GM04504 (cell line): ENCODE data around the gene SMYD3.

ENCODE experiments used
- DNase-seq: peaks from one replicate; pipeline ENCODE4 v3.0.0-alpha.2; 2012; ENCODE audit warnings: low read depth

The SMYD3 gene

GRCh38 chr1:246306415-246307037 lies 200.6 kb downstream of the SMYD3 start:
- DNase-seq: no peak

- no peak for DNase-seq
These were observed 202.4 kb downstream of the SMYD3 start for GRCh38 chr1:246304484-246305259.

DNA sequence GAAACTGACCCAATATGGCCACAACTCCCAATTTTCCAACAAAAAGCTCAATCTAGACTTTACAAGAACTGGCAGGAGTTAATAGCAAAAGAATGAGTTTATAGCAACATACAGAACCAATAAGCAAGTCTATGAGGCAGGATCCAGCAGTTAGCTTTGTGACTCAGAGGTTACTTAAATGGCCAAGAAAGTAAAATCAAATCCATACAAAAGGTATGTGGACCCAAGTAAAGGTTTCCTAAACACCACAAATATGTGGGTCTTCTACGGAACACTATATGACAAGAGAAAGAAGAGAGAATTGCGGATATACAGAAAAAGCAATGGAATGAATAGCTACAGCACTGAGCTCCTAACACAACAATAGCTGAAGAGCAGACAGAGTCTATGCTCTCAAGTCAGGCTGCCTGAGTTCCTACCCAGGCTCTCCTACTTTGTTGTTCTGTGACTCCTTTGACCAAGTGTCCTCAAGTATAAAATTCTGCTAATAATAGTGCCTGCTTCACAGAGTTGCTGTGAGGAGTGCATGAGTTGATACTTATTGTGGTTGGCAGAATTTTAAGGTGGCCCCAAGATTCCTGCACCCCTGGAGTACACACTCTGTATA lies 204.3 kb downstream of the SMYD3 start:
- no peak for DNase-seq

DNA sequence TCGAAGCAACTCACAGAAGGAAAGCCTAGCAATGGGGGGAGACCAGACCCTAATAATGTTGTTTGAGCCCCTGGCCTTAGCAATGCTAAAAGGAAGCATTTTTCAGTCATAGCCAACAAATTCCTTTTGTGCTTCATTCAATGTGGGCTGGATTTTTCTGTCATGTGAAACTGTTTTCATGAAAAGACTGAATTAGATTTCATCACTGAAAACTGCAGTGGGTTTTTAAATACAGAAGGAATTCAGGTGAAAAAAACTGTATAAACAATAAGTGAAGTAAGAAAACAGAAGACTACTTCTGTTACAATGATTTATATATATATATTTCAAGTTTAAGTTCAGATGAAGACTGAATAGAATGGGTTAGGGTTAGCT lies 204.8 kb downstream of the SMYD3 start:
- DNase-seq: no peak

- DNase-seq: no peak
These were observed 205.4 kb downstream of the SMYD3 start for GRCh38 chr1:246301553-246302250.

DNA sequence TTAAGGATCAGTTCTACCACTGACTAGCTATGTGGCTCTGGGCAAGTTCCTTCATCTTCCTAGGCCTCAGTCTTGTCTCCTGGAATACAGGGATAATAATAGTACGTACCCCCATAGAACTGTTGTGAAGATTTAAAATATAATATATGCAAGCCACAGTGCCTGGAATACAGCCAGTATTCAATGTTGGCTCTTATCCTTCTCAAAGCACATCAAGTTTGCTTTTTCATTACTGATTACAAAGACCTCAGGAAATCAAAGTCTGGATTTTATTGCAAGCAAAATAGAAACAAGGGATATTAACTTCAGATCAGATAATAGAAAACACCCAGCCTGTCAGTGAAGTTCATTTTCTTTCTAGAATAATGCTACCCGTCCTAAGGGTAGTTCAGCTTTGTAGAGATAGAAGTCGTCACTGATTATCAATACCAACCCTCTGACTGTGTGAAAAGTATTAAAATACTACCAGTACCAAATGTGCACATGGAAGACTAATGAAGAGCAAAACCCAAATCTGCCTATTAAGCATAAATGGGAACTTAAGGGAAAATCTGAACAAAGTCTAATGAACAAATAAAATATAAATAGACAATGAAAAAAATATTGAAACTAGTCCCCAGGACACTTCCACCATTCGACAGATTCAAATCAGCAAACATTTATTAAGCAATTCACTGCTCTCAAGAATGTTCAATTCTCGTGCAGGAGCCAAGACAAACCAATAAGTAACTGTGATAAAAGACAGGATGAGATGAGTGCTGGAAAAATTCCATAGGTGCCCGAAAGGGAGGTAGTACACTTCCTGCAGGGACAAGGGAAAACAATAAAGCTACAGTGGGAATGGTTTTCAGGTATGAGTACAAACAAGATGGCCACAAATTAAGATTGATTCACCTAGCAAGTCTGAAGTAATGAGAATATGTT lies 206.2 kb downstream of the SMYD3 start:
- DNase-seq: no peak

DNA sequence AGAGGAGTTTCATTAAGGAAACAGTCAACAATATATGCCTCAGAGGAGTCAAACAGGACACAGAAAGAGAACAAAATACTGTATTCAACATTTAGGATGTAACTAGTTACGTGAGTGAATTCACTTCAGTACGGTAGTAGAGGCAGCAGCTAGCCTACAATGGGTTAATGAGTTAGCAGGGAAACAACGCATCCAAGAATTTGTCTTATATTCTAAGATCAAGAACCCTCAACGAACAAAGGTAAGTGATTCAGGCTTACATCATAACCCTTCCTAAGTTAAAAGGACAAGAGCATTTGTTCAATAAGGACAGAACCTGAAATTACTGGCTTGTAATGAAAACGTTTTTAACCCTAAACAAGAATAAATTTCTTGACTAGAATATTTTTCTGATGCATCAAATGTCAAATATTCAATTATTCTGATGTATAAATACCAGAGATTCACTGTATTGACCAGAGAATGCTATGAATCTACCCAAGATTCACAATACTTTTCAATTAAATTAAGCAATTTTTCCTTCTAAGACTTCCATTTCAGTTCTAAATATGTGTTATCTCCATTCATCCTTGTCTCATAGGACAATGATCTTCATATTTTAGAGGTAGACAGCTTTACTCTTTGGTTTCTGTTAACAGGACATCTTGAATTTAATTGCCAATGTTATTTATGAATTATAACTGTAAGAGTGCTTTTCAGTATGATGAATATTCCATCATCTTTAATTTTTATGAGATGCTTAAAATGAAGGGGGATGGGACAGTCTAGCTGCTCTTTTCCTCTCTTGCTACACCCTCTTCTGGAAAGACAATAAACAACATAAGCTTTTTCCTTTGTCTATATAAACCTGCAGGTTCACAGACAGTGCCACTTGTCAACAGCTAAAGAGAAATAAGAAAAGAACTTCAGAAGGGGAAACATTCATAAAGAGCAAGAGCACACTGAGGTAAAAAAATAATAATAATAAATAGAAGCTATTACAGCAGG lies 209.5 kb downstream of the SMYD3 start:
- no peak for DNase-seq

DNA sequence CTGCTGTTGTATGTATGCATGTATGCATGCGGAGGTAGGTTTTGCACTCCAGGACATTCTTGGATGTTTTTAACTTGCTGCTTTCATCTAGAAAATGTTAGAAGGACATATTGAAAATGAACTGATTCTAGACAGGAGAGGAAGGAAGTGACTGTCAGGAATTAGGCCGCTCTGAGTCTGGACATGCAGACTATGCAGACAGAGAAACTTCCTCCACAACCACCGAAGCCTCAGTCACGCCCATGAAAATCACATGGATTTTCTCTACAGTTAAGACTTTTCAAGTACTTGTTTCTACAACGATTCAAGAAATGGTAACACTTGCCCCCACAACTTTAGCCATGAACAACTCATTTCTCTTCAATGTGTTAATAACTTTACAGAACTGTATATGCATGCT lies 211.1 kb downstream of the SMYD3 start:
- no peak for DNase-seq

GRCh38 chr1:246295340-246295739 lies 211.7 kb downstream of the SMYD3 start:
- no peak for DNase-seq

DNA sequence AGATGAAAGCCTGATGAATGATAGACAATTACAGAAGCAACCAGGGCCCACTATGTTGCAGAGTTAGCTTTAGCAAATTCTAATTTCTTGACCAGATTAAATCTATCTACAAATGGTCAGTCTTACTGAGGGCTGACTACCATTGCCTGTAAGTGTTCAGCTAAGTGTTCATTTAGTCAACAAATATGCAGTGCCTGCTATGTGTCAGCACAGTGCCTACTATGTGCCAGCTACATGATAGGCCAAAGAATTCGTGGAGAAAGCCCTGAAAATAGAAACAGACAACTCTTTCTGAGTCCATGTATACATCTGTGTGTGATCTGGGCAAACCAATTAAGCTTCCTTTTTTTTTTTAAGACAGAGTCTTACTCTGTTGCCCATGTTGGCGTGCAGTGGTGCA lies 212.8 kb downstream of the SMYD3 start:
- DNase-seq: no peak

DNA sequence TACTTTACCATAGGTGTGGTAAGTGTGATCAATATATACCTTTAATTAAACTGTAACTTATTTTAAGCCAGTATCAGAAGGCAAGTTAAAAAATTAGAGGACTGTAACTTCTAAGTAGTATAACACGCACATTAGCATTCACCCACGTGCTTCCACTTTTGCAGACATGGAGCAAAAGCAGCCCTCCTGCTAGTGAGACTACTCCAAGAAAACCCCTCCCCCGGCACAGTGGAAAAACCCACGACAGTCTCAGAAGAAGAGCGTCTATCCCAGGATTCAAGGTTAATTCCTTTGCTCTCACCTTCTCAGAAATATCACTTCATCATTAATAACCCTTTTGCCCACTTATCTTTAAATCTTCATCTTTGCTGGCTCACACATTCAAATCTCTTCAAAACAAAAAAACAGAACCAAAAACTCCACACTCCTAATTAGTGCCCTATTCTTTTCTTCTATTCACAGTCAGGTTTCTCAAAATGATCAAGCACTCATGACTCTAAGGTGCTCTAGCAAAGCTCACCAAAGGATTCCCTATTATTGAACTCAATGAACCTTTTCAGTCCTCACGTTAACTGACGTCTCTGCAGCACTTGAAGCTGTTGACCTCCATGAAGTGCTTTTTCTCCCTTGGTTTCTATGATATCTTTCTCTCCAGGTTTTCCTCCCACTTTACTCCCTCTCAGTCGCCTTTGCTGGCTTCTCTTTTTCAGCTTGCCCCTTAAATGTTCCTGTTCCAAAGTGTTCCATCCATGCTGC lies 213.5 kb downstream of the SMYD3 start:
- no peak for DNase-seq

DNA sequence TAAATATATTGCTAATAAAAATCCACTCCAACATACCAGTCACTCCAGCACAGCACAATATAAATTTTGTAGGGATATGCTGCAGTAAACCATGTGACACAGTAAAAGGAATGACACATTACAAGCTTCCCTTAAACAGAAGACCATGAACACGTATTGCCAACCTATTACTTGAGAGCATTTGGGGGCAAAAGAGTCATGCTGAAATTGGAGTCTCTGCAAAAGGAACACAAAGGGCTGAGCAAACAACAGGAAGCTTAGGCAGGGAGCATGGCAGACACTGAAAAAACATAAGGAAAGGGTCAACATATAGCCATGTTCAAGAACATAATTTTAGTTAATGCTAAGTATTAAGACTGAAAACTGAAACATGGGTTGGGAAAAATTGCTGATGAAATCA lies 214.5 kb downstream of the SMYD3 start:
- no peak for DNase-seq

GRCh38 chr1:246291127-246291526 lies 216.0 kb downstream of the SMYD3 start:
- no peak for DNase-seq

DNA sequence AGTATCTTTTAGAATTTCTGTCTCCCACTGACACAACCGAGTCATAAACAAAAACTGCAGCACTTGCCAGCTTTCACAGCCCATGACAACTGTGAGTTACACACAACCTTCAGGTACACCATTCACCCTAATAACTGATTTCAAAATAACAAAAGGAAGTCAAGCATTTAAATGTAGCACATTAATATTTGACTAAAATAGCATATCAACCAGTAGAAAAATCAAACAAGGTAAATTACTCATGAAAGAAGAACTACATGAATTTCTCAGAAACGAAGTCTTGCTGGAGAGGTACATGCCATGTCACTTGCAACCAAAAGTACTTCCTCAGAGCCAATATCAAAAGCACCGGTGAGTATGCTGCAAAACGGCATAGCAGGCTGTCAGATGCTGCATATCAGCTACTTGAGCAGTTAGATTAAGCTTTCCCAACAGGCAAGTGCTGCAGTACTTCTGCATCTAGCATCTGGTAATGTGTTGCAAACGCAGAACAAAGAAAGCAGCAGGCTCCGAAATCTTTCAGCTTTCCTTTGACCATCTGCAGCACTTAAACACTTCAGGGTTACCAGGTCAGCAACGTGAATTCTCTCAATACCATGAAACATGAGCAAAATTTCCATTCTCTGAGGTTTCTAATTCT lies 223.2 kb downstream of the SMYD3 start:
- no peak for DNase-seq

- no peak for DNase-seq
These were observed 225.4 kb downstream of the SMYD3 start for GRCh38 chr1:246281639-246282038.

- no peak for DNase-seq
These were observed 225.9 kb downstream of the SMYD3 start for GRCh38 chr1:246281195-246281594.

GRCh38 chr1:246280551-246280950 lies 226.5 kb downstream of the SMYD3 start:
- DNase-seq: no peak

DNA sequence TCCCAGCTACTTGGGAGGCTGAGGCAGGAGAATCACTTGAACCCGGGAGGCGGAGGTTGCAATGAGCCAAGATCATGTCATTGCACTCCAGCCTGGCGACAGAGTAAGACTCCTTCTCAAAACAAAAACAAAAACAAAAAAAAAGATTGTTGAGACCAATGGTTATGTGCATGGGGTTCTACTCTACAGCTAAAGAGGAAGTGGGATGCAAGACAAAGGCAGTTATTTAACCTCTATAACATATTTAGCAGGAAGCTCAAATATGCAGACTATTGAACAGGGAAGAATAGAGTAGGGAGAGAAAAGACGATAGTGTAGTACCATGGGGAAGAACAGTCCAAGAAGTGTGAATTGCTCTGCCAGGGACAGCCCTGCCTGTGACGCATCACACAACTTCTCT lies 227.7 kb downstream of the SMYD3 start:
- no peak for DNase-seq

GRCh38 chr1:246278371-246278770 lies 228.7 kb downstream of the SMYD3 start:
- DNase-seq: no peak
